Skeletal muscle tissue (tissue), 4 donors: ENCODE results near the gene DGKG. TPM values are rescaled to one million over a fixed set of nuclear protein-coding genes. Genes with fewer than 3 reads are reported as not detected.

Source experiments
- H3K27ac ChIP-seq: one replicate; pipeline ENCODE4 v1.7.0; 2013; ENCODE audit warnings: mild to moderate bottlenecking, low read depth, low read length, inconsistent platforms
- H3K27me3 ChIP-seq, 3 donors: one replicate each; pipeline ENCODE4 v1.7.0; 2013; ENCODE audit warnings: low read length in 3 of 3; ENCODE audit not compliant: control insufficient read depth in 3 of 3, insufficient read depth in 3 of 3
- H3K36me3 ChIP-seq, 3 donors: one replicate each; pipeline ENCODE4 v1.7.0; 2013; ENCODE audit warnings: low read length in 3 of 3; ENCODE audit not compliant: control insufficient read depth in 3 of 3, insufficient read depth in 3 of 3
- H3K4me1 ChIP-seq, 3 donors: one replicate each; pipeline ENCODE4 v1.7.0; 2013; ENCODE audit warnings: low read length in 3 of 3, mild to moderate bottlenecking in 3 of 3; ENCODE audit not compliant: control insufficient read depth in 3 of 3, insufficient read depth in 3 of 3
- H3K4me3 ChIP-seq, 3 donors: one replicate each; pipeline ENCODE4 v1.7.0; 2013; ENCODE audit warnings: low read length in 3 of 3
- H3K9ac ChIP-seq, 3 donors: one replicate each; pipeline ENCODE4 v1.7.0; 2013; ENCODE audit warnings: low read length in 3 of 3, mild to moderate bottlenecking in 3 of 3, moderate library complexity in 2 of 3, low read depth in 1 of 3
- H3K9me3 ChIP-seq, 3 donors: one replicate each; pipeline ENCODE4 v1.7.0; 2013; ENCODE audit warnings: low read length in 3 of 3; ENCODE audit not compliant: control insufficient read depth in 3 of 3
- total RNA-seq: library from RNA; depleted of rRNA; stranded (reverse); fragments of >200 nt; gene quantifications from one replicate; pipeline ENCODE4 v1.2.3, GENCODE V29; 2014
- donor health status: Osteomylitis.

The DGKG gene
- total RNA-seq, 1 donor from 2014 or later: 2.6 TPM

- H3K4me1 ChIP-seq: peaks cover 12 to 30% (median 23%) of the 10 kb centered on the region in 3 donors
- no peaks in the 10 kb centered on the region for H3K36me3 ChIP-seq
- H3K9me3 ChIP-seq: no peaks in the 10 kb centered on the region
- no peak overlapping the region for H3K27ac ChIP-seq
- peak overlapping the region; percentile 61 to 70 (median 69) for H3K4me3 ChIP-seq
- H3K27me3 ChIP-seq: no peaks in the 10 kb centered on the region
- peak overlapping the region; percentile 54 to 71 (median 57) for H3K9ac ChIP-seq
These were observed 264.2 kb downstream of the DGKG start for GRCh38 chr3:186097663-186098451.

- Histone ChIP-seq H3K9ac (no peak overlapping the region), H3K4me1 (peaks cover 12 to 25% (median 19%) of the 10 kb centered on the region in 3 donors), H3K4me3 (peak overlapping the region; percentile 61 to 70 (median 69)), H3K27ac (no peak overlapping the region), H3K9me3 (no peaks in the 10 kb centered on the region), H3K36me3 (no peaks in the 10 kb centered on the region), H3K27me3 (no peaks in the 10 kb centered on the region)
These were observed 264.7 kb downstream of the DGKG start for GRCh38 chr3:186097317-186097662.

Other genes with a start within 250 kb of the DGKG start
- 1.0 TPM for gene CRYGS, start 182.1 kb upstream of the DGKG start, total RNA-seq
- 14.6 TPM for gene TBCCD1, start 205.1 kb upstream of the DGKG start, total RNA-seq
- 24.5 TPM for gene DNAJB11, start 208.5 kb upstream of the DGKG start, total RNA-seq